ENCODE data around the gene MYH13. TPM values are rescaled to one million over a fixed set of nuclear protein-coding genes. Genes with fewer than 3 reads are reported as not detected.

Gene MYH13
- total RNA-seq, 1 experiment from 2014 or later = not detected

DNA sequence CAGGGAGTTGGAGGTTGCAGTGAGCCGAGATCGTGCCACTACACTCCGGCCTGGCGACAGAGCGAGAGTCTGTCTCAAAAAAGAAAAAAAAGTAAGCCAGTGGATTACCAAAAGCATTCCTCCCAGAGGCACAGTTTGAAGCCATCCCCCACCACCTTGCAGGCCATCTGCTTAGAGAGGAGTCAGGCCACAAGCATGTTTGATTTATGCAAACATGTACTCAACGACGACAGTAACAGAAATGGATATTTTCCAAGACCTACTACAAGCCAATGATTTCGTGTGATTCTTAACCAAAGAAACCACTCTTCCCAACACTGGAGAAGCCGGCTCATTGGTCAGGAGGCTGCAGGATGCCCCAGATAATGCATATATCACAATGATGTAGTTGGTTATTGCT is 34.8 kb downstream of the MYH13 start:
- no peaks in the 10 kb centered on the region for H3K4me1 Mint-ChIP-seq (ENCODE audit: low read depth, unreplicated experiment)
- H3K27ac Mint-ChIP-seq (ENCODE audit: unreplicated experiment) = no peak overlapping the region
- peaks cover 3% of the 10 kb centered on the region for H3K9me3 Mint-ChIP-seq (ENCODE audit: low read depth, unreplicated experiment)
- H3K36me3 Mint-ChIP-seq (ENCODE audit: insufficient read depth, unreplicated experiment) = no peaks in the 10 kb centered on the region
- no peak overlapping the region for H3K4me3 Mint-ChIP-seq (ENCODE audit: low read depth, unreplicated experiment)
- TF ChIP-seq CTCF (IDR thresholded peaks at IDR 0.05; ENCODE audit: unreplicated experiment) = no peak
- intact Hi-C loops (cut with micrococcal nuclease; ENCODE audit: unreplicated experiment) = no loop called here
- CTCF ChIA-PET = no interaction called here
- no peaks in the 10 kb centered on the region for H3K27me3 Mint-ChIP-seq (ENCODE audit: unreplicated experiment)
- BruUV-seq (replicated peaks) = no TSS peak
- DNase-seq = no peak

GRCh38 chr17:10337136-10337535 is 35.7 kb downstream of the MYH13 start:
- H3K27me3 Mint-ChIP-seq (ENCODE audit: unreplicated experiment) = no peaks in the 10 kb centered on the region
- no peak for TF ChIP-seq CTCF (IDR thresholded peaks at IDR 0.05; ENCODE audit: unreplicated experiment)
- intact Hi-C loops (cut with micrococcal nuclease; ENCODE audit: unreplicated experiment) = no loop called here
- H3K36me3 Mint-ChIP-seq (ENCODE audit: insufficient read depth, unreplicated experiment) = no peaks in the 10 kb centered on the region
- H3K9me3 Mint-ChIP-seq (ENCODE audit: low read depth, unreplicated experiment) = peaks cover 3% of the 10 kb centered on the region
- H3K4me1 Mint-ChIP-seq (ENCODE audit: low read depth, unreplicated experiment) = no peaks in the 10 kb centered on the region
- DNase-seq = no peak
- CTCF ChIA-PET = no interaction called here
- BruUV-seq (replicated peaks) = no TSS peak
- no peak overlapping the region for H3K27ac Mint-ChIP-seq (ENCODE audit: unreplicated experiment)
- no peak overlapping the region for H3K4me3 Mint-ChIP-seq (ENCODE audit: low read depth, unreplicated experiment)

DNA sequence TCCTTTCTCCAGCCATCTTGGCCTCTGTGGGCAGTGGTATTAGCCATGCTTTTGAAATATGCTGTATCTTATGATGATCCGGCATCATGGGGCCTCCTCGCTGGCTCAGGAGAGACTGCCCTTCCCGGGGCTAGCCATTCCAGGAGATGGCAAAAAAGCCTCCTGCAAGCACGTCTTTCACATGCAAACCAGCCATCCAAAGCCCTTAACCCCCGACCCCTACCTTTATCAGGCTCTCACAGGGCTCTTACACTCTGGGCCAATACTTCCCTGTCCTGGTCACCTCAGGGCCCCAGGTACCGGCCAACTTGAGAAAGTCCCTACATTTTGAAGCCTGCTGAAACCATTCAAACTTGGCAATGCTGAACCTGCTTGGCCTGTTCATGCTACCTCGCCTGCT is 36.4 kb downstream of the MYH13 start:
- intact Hi-C loops (cut with micrococcal nuclease; ENCODE audit: unreplicated experiment) = no loop called here
- Mint-ChIP-seq H3K36me3 (ENCODE audit: insufficient read depth, unreplicated experiment) (no peaks in the 10 kb centered on the region), H3K4me3 (ENCODE audit: low read depth, unreplicated experiment) (no peak overlapping the region), H3K4me1 (ENCODE audit: low read depth, unreplicated experiment) (no peaks in the 10 kb centered on the region), H3K9me3 (ENCODE audit: low read depth, unreplicated experiment) (peaks cover 5% of the 10 kb centered on the region), H3K27ac (ENCODE audit: unreplicated experiment) (no peak overlapping the region), H3K27me3 (ENCODE audit: unreplicated experiment) (no peaks in the 10 kb centered on the region)
- no peak for TF ChIP-seq CTCF (IDR thresholded peaks at IDR 0.05; ENCODE audit: unreplicated experiment)
- no peak for DNase-seq
- CTCF ChIA-PET = no interaction called here
- no TSS peak for BruUV-seq (replicated peaks)

DNA sequence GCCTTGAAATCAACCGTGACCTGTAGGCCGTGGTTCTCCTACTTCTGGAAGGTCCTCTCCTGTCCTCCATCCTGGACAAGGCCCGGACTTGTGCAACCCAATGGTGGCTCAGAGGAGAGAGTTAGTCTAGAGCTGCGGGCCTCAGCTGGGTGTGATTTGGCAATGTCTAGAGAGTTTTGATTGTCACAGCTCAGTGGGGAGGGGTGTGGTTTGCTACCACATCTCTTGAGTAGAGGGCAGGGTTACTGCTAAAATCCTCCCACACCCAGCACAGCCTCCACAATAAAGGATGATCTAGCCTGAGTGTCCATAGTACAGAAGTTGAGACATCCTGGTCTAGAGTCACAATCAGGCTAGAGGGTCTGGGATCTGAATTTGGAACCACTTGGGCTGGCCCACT is 40.3 kb downstream of the MYH13 start:
- intact Hi-C loops (cut with micrococcal nuclease; ENCODE audit: unreplicated experiment) = no loop called here
- no peak for DNase-seq
- no peaks in the 10 kb centered on the region for H3K4me1 Mint-ChIP-seq (ENCODE audit: low read depth, unreplicated experiment)
- H3K36me3 Mint-ChIP-seq (ENCODE audit: insufficient read depth, unreplicated experiment) = no peaks in the 10 kb centered on the region
- CTCF ChIA-PET = no interaction called here
- no TSS peak for BruUV-seq (replicated peaks)
- H3K9me3 Mint-ChIP-seq (ENCODE audit: low read depth, unreplicated experiment) = peaks cover 5% of the 10 kb centered on the region
- no peaks in the 10 kb centered on the region for H3K27me3 Mint-ChIP-seq (ENCODE audit: unreplicated experiment)
- no peak overlapping the region for H3K4me3 Mint-ChIP-seq (ENCODE audit: low read depth, unreplicated experiment)
- H3K27ac Mint-ChIP-seq (ENCODE audit: unreplicated experiment) = no peak overlapping the region
- no peak for TF ChIP-seq CTCF (IDR thresholded peaks at IDR 0.05; ENCODE audit: unreplicated experiment)
